Adrenal gland (tissue), 5 donors: ENCODE data around the gene SLC6A1.

Source experiments
- POLR2A ChIP-seq, 2 donors: fragments of 450-650 bp; IDR thresholded peaks; one replicate each; pipeline ENCODE4 v1.6.1; 2017; ENCODE audit warnings: antibody characterized with exemption in 2 of 2, mild to moderate bottlenecking in 2 of 2, moderate library complexity in 1 of 2
- TF ChIP-seq, protein P1 (sequence below), 6 experiments: fragments of 450-650 bp in 4 of 6; fragments of 200-600 bp in 2 of 6; sonication (generic) in 1 of 6; IDR thresholded peaks; 1 replicate in 5 of 6; 2 replicates in 1 of 6; pipeline versions ENCODE4 v1.5.1 to v1.8.0; 2016 to 2021; ENCODE audit warnings: antibody characterized with exemption in 6 of 6, mild to moderate bottlenecking in 2 of 6, moderate library complexity in 1 of 6
- donor health status: DM: no; HTN: no; CAD: no.

DNA sequence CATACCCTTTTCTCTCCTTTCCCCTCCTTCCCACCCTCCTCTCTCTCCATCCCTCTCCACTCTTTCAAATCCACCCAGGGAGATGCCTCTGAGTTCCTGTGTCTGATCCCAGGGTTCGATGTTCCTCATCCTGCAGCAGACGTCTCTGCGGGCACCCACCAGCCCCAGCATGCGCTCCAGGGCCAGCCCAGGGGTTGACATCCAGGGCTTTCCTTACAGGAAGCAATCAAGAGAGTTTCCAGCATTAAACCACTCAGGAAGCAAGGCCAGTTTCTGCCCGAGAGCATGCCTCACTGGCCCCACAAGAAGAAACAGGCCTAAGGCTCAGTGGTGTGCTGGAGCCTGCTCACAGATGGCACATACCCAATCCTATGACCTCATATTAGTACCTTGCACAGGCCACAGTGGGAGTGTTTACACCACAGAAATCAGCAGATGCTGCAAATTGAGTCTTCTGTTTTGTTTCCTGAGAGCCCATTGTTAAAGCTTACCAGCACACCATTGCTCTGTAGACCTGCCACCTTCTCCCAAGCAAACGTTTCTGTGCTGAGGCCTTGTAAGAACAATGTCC lies 13.2 kb downstream of the SLC6A1 start:
- TF ChIP-seq, protein P1, sequence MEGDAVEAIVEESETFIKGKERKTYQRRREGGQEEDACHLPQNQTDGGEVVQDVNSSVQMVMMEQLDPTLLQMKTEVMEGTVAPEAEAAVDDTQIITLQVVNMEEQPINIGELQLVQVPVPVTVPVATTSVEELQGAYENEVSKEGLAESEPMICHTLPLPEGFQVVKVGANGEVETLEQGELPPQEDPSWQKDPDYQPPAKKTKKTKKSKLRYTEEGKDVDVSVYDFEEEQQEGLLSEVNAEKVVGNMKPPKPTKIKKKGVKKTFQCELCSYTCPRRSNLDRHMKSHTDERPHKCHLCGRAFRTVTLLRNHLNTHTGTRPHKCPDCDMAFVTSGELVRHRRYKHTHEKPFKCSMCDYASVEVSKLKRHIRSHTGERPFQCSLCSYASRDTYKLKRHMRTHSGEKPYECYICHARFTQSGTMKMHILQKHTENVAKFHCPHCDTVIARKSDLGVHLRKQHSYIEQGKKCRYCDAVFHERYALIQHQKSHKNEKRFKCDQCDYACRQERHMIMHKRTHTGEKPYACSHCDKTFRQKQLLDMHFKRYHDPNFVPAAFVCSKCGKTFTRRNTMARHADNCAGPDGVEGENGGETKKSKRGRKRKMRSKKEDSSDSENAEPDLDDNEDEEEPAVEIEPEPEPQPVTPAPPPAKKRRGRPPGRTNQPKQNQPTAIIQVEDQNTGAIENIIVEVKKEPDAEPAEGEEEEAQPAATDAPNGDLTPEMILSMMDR (IDR thresholded peaks at IDR 0.05): no peak
- TF ChIP-seq POLR2A (IDR thresholded peaks at IDR 0.05): no peak
